Ishikawa (cell line): ENCODE measurements around the gene TUBA1B.

Source experiments
- EP300 ChIP-seq: IDR thresholded peaks from 2 replicates; pipeline ENCODE4 v1.6.1; 2012; ENCODE audit warnings: borderline replicate concordance
- TCF12 ChIP-seq: IDR thresholded peaks from 2 replicates; pipeline ENCODE4 v1.6.1; 2012; ENCODE audit warnings: low read depth

GRCh38 chr12:49086116-49086515 is 45.1 kb downstream of the TUBA1B start:
- TF ChIP-seq EP300 = no peak
- TF ChIP-seq TCF12 = no peak
